ENCODE data around the gene TAS1R2.
A peak's percentile ranks its signal among the peaks of the same experiment; 100 is the strongest.

The TAS1R2 gene

GRCh38 chr1:18805925-18806849 lies 53.3 kb downstream of the TAS1R2 start:
- intact Hi-C loops (cut with DNase I): no loop called here

GRCh38 chr1:18805150-18805879 lies 54.1 kb downstream of the TAS1R2 start:
- DNase-seq: peak in 1 of 10 donors; percentile 37
- intact Hi-C loops (cut with DNase I): no loop called here

More at GRCh38 chr1:18805925-18806849, 53.3 kb downstream of the TAS1R2 start:
- no peak for DNase-seq

GRCh38 chr1:18803851-18804250 lies 55.6 kb downstream of the TAS1R2 start:
- peak in 1 of 10 donors; percentile 69 for DNase-seq
- intact Hi-C loops (cut with DNase I): no loop called here

GRCh38 chr1:18803151-18803791 lies 56.2 kb downstream of the TAS1R2 start:
- peak in 1 of 10 donors; percentile 60 for DNase-seq
- intact Hi-C loops (cut with DNase I): no loop called here

GRCh38 chr1:18802231-18802630 lies 57.2 kb downstream of the TAS1R2 start:
- DNase-seq: no peak
- intact Hi-C loops (cut with DNase I): no loop called here

- intact Hi-C loops (cut with DNase I): no loop called here
Observed at GRCh38 chr1:18800258-18800657, 59.2 kb downstream of the TAS1R2 start.

GRCh38 chr1:18799454-18799853 lies 60.0 kb downstream of the TAS1R2 start:
- intact Hi-C loops (cut with DNase I): no loop called here
- no peak for DNase-seq

More at GRCh38 chr1:18800258-18800657, 59.2 kb downstream of the TAS1R2 start:
- peak in 1 of 10 donors; percentile 54 for DNase-seq

GRCh38 chr1:18798946-18799345 lies 60.5 kb downstream of the TAS1R2 start:
- peak in 1 of 10 donors; percentile 63 for DNase-seq
- intact Hi-C loops (cut with DNase I): no loop called here

GRCh38 chr1:18798533-18798932 lies 60.9 kb downstream of the TAS1R2 start:
- no peak for DNase-seq
- intact Hi-C loops (cut with DNase I): no loop called here

- no peak for DNase-seq
- intact Hi-C loops (cut with DNase I): no loop called here
Observed at GRCh38 chr1:18796950-18797349, 62.5 kb downstream of the TAS1R2 start.

GRCh38 chr1:18795002-18795689 lies 64.3 kb downstream of the TAS1R2 start:
- intact Hi-C loops (cut with DNase I): no loop called here
- no peak for DNase-seq

- no peak for DNase-seq
Observed at GRCh38 chr1:18794561-18794960, 64.9 kb downstream of the TAS1R2 start.

GRCh38 chr1:18794051-18794450 lies 65.4 kb downstream of the TAS1R2 start:
- intact Hi-C loops (cut with DNase I): no loop called here
- peak in 1 of 10 donors; percentile 40 for DNase-seq

More at GRCh38 chr1:18794561-18794960, 64.9 kb downstream of the TAS1R2 start:
- intact Hi-C loops (cut with DNase I): no loop called here

GRCh38 chr1:18793164-18793563 lies 66.3 kb downstream of the TAS1R2 start:
- DNase-seq: no peak
- intact Hi-C loops (cut with DNase I): no loop called here

GRCh38 chr1:18792747-18793146 lies 66.7 kb downstream of the TAS1R2 start:
- intact Hi-C loops (cut with DNase I): no loop called here
- no peak for DNase-seq
